ENCODE results near the gene AHDC1. TPM values are rescaled to one million over a fixed set of nuclear protein-coding genes. Genes with fewer than 3 reads are reported as not detected.

The AHDC1 gene
- total RNA-seq, 1 donor from 2014 or later: 205 TPM

DNA sequence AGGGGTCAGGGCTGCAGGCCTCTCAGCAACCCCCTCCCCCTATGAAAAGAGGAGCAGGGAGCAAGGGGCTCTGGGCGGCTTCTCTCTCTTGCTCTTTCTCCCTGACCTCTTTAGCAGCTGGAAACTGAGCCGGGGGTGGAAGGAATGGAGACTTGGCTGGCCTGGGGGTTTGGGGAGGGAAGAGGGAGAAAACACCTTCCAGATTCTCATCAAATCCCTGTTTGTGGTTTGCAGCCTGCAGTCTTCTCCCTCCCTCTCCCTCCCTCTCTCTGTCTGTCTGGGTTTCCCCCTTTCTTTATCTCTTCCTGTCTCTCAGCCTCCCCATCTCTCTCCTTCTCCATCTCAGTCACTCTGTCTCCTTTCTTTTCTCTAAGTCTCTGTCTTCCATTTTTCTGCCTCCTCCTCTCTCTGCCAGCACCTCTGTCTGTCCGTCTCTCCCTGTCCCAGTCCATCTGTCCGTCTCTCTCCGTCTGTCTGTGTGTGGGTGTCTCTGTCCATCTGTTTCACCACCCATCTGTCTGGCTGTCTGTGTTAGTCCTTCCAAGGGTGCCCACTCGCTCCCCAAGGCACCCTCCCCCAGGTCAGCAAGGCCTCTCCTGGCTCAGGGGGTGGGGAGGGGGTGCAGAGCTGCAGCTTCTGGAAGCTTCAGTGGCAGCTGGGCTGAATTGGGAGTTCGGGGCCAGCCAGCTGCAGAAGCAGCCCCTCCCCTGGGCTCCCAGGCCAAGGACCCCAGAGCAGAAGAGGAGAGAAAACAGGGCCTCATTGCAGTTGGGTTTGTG, 6.2 kb downstream of the AHDC1 start:
- TF ChIP-seq, protein P1, sequence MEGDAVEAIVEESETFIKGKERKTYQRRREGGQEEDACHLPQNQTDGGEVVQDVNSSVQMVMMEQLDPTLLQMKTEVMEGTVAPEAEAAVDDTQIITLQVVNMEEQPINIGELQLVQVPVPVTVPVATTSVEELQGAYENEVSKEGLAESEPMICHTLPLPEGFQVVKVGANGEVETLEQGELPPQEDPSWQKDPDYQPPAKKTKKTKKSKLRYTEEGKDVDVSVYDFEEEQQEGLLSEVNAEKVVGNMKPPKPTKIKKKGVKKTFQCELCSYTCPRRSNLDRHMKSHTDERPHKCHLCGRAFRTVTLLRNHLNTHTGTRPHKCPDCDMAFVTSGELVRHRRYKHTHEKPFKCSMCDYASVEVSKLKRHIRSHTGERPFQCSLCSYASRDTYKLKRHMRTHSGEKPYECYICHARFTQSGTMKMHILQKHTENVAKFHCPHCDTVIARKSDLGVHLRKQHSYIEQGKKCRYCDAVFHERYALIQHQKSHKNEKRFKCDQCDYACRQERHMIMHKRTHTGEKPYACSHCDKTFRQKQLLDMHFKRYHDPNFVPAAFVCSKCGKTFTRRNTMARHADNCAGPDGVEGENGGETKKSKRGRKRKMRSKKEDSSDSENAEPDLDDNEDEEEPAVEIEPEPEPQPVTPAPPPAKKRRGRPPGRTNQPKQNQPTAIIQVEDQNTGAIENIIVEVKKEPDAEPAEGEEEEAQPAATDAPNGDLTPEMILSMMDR (IDR thresholded peaks at IDR 0.05): no peak
- Histone ChIP-seq H3K4me1 (peaks cover 56 to 89% of the 10 kb centered on the region in 2 donors), H3K27me3 (no peaks in the 10 kb centered on the region), H3K9me3 (no peaks in the 10 kb centered on the region), H3K27ac (peak overlapping the region; percentile 89 to 91), H3K36me3 (no peaks in the 10 kb centered on the region), H3K4me3 (peak overlapping the region in 1 of 2 donors; percentile 74)
- no peak for DNase-seq (ENCODE audit: low spot score in 2 of 2)
- intact Hi-C loops (cut with DNase I): loop anchor here (2.0 kb wide), 1 partner anchor 21 kb away; no protein-coding TSS in a partner anchor

DNA sequence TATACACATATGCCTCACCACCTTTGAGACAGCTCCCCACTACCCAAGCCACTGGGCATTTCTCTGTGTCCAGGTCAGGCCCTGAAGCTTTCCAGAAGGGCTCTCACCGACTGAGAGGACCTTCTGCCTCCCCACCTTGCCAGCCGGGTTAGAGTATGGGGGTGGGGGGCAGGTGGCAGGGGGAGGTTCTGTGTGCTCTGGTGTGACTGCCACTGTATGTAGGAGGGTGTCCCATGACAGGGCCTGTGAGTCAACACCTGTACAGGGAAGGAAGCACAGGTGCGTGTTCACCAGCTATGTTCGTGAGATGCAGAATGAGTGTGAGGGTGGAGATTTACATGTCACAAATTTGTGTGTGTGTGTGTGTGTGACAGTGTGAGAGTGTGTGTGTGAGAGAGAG, 7.0 kb downstream of the AHDC1 start:
- no peak overlapping the region for H3K4me3 ChIP-seq
- H3K4me1 ChIP-seq: peaks cover 54 to 93% of the 10 kb centered on the region in 2 donors
- peak overlapping the region in 1 of 2 donors; percentile 91 for H3K27ac ChIP-seq
- TF ChIP-seq, protein P1 (IDR thresholded peaks at IDR 0.05): no peak
- no peak for DNase-seq (ENCODE audit: low spot score in 2 of 2)
- no peaks in the 10 kb centered on the region for H3K9me3 ChIP-seq
- peaks cover 0 to 3% of the 10 kb centered on the region in 2 donors for H3K36me3 ChIP-seq
- intact Hi-C loops (cut with DNase I): no loop called here
- H3K27me3 ChIP-seq: no peaks in the 10 kb centered on the region

DNA sequence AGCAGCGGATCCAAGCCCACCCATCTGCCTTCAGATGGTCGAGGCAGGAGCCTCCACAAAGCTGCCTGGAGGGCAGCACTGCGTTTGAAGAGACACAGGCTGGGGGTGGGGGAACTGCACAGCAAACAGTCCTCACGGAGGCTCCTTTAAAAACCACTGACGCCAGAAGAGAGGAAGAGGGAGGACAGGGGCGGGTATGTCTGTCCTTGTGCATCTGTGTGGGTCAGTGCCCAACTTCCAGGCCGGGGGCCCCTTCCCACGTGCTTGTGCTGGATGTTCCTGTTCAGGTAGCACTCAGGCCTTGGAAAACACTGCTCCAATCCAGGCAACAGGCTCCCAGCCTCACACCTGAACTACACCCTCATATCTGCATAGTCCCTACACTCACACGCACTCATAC, 7.7 kb downstream of the AHDC1 start:
- TF ChIP-seq, protein P1 (IDR thresholded peaks at IDR 0.05): no peak
- intact Hi-C loops (cut with DNase I): no loop called here
- no peaks in the 10 kb centered on the region for H3K27me3 ChIP-seq
- H3K27ac ChIP-seq: peak overlapping the region; percentile 69 to 86
- no peak overlapping the region for H3K4me3 ChIP-seq
- H3K36me3 ChIP-seq: peaks cover 0 to 5% of the 10 kb centered on the region in 2 donors
- H3K4me1 ChIP-seq: peaks cover 49 to 94% of the 10 kb centered on the region in 2 donors
- no peak for DNase-seq (ENCODE audit: low spot score in 2 of 2)
- no peaks in the 10 kb centered on the region for H3K9me3 ChIP-seq

DNA sequence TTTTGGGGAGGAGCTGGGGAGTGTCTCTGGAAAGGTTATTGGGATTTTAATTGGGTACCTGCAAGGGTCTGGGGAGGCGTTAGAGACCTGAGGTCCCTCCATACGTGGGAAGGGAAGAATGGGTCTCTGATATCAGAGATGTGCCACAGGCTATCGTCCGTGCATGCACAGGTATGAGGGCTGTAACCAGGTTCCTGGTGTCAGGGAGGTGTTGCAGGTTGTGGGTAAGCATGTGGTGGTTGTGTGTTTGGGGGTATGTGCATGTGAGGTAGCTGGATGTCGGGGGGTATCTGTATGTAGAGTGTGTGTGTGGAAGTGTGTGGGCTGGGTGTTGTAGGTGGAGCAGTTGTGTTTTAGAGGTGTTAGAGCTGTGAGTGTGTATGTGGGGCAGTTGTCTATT, 8.3 kb downstream of the AHDC1 start:
- peak overlapping the region; percentile 69 to 86 for H3K27ac ChIP-seq

DNA sequence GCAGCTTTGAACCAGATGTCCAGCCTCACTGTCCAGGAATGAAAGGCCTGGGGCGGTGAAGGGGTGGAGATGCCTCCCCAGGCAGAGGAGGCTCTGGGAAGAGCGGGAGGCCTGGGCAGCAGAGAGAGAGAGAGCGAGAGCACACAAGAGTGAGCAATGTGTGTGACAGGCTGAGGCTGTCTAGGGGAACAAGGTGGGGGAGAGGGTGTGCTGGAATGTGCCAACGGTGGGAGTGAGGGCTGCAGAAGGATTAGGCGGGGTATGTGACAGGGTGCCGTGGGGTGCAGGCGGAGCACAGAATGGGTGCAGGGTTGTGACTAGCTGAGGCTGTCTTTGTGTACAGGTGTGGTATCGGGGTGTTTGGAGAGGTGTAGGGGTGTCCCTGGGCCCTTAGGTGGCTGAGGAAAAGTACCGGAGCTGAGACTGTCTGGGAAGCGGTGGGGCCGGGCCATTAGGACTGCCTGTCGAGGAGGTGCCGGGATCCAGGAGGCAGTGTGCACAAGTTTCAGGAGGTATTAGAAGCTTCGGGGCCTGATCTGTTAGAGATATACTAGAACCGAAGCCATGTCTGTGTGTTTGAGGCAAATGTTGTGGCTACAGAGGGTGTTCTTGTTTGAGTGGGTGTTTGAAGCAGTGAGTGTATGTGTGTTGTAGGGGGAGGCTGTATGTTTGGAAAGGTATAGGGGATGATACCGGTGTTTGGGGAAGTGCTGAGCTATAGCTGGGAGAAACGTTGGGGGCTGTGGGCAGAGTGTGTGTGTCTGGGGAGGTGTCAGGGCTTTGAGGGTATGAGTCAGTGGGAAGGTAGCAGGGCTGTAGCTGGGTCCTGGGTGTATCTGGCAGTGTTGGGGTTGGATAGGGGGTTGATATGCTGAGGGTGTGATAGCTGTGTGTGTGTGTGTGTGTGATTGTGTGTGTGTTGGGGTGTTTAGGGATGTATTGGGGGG, 9.1 kb downstream of the AHDC1 start:
- Histone ChIP-seq H3K4me1 (peaks cover 45 to 96% of the 10 kb centered on the region in 2 donors), H3K27me3 (no peaks in the 10 kb centered on the region), H3K36me3 (peaks cover 0 to 5% of the 10 kb centered on the region in 2 donors), H3K4me3 (peak overlapping the region in 1 of 2 donors; percentile 14), H3K9me3 (no peaks in the 10 kb centered on the region), H3K27ac (peak overlapping the region; percentile 69 to 86)
- TF ChIP-seq, protein P1 (IDR thresholded peaks at IDR 0.05): no peak
- no peak for DNase-seq (ENCODE audit: low spot score in 2 of 2)
- intact Hi-C loops (cut with DNase I): no loop called here

More for the DNA sequence above, 8.3 kb downstream of the AHDC1 start:
- H3K27me3 ChIP-seq: no peaks in the 10 kb centered on the region
- H3K9me3 ChIP-seq: no peaks in the 10 kb centered on the region
- TF ChIP-seq, protein P1 (IDR thresholded peaks at IDR 0.05): no peak
- no peak for DNase-seq (ENCODE audit: low spot score in 2 of 2)
- intact Hi-C loops (cut with DNase I): no loop called here
- no peak overlapping the region for H3K4me3 ChIP-seq
- peaks cover 47 to 96% of the 10 kb centered on the region in 2 donors for H3K4me1 ChIP-seq
- peaks cover 0 to 5% of the 10 kb centered on the region in 2 donors for H3K36me3 ChIP-seq
